GM12873 (cell line): ENCODE measurements around the gene CLEC4M.

ENCODE experiments used
- TF ChIP-seq, protein P1 (sequence below): IDR thresholded peaks from 2 replicates; pipeline ENCODE4 v1.5.1; 2012; ENCODE audit warnings: low read depth, mild to moderate bottlenecking, moderate library complexity, low read length, control low read depth; ENCODE audit not compliant: insufficient read depth; ENCODE audit errors: missing control alignments

Gene CLEC4M

GRCh38 chr19:7742575-7742974 lies 20.5 kb upstream of the CLEC4M start:
- TF ChIP-seq, protein P1, sequence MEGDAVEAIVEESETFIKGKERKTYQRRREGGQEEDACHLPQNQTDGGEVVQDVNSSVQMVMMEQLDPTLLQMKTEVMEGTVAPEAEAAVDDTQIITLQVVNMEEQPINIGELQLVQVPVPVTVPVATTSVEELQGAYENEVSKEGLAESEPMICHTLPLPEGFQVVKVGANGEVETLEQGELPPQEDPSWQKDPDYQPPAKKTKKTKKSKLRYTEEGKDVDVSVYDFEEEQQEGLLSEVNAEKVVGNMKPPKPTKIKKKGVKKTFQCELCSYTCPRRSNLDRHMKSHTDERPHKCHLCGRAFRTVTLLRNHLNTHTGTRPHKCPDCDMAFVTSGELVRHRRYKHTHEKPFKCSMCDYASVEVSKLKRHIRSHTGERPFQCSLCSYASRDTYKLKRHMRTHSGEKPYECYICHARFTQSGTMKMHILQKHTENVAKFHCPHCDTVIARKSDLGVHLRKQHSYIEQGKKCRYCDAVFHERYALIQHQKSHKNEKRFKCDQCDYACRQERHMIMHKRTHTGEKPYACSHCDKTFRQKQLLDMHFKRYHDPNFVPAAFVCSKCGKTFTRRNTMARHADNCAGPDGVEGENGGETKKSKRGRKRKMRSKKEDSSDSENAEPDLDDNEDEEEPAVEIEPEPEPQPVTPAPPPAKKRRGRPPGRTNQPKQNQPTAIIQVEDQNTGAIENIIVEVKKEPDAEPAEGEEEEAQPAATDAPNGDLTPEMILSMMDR, result no peak

- TF ChIP-seq, protein P1, result no peak
Measured at GRCh38 chr19:7742991-7743390, 20.1 kb upstream of the CLEC4M start.

- TF ChIP-seq, protein P1, result no peak
Measured at GRCh38 chr19:7743425-7743841, 19.6 kb upstream of the CLEC4M start.

GRCh38 chr19:7744199-7744786 lies 18.8 kb upstream of the CLEC4M start:
- TF ChIP-seq, protein P1, result no peak

DNA sequence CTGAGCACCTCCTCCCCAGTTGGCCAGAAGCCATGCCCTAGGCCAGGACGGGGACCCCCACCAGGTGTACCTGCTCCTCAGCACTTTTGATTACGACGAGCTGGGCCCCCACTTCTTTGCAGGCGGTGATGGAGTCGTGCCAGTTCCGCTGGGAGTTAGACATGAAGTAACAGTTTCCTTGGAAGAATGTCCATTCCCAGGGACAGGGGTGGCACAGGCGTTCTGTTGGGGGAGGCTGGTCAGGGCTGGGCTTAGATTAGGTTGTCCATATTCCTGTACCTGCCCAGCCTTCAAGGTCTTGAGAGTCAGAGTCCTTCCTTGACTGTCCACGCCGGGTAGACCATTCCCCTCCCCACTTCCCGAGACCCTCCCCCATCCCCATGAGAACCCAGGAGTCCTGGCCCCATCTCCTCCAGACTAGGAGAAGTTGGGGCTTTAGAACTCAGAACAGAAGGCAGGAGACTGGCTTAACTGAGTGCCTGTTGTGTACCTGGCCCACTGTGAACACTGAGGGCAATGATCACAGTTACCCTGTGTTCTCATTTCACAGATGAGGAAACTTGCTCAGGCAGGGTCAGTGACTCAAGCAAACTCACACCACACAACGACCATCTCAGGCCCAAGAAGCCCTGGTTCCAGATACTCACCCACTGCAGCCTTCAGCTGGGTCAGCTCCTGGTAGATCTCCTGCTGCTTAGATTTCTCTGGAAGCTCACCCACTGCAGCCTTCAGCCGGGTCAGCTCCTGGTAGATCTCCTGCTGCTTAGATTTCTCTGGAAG lies 18.0 kb upstream of the CLEC4M start:
- TF ChIP-seq, protein P1, result no peak

DNA sequence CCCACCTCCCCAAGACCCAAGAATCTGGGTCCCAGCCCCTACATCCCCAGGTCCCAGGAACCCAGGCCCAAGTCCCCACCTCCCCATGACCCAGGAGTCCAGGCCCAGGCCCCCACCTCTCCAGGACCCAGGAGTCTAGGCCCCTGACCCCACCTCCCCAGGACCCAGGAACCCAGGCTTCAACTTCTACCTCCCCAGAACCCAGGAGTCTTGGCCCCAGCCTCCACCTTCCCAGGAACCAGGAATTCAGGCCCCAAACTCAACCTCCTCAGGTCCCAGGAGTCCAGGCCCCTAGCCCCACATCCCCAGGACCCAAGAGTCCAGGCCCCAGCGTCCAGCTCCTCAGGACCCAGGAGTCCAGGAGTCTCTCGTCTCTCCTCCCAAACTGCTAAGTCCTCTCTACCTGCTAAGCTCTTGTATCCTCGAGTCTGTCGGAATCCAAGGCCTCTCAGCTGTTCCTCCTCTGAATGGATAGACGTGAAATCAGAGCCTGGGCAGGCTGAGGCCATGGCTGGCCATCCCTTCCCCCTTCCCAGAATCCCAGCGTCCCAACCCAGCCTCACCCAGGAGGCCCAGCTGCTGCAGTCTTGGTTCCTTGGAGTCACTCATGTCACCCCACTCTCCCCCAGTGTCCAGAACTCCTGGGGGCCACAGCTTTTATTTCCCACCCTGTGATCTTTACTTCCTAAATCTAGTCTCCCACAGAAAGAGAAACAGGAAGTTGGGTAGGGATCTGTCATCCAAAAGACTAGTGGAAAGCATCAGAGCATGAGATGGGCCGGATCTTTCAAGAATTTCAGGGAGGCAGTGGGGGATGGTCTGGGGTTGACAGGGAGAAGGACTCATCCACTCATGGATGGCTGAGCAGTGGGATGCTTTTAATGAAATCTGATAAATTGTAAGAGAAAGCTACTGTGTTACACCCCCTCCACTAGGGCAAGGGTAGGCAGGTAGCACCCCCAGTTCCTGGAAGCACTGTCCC lies 15.8 kb upstream of the CLEC4M start, which contains the start of gene CD209:
Gene CD209 (minus strand): TSS at position 632 of the 982 bp plus-strand sequence. CDS start 23 bp downstream, at position 609.
- TF ChIP-seq, protein P1, result no peak
